ENCODE data around the gene OTUB2.

OTUB2 gene

DNA sequence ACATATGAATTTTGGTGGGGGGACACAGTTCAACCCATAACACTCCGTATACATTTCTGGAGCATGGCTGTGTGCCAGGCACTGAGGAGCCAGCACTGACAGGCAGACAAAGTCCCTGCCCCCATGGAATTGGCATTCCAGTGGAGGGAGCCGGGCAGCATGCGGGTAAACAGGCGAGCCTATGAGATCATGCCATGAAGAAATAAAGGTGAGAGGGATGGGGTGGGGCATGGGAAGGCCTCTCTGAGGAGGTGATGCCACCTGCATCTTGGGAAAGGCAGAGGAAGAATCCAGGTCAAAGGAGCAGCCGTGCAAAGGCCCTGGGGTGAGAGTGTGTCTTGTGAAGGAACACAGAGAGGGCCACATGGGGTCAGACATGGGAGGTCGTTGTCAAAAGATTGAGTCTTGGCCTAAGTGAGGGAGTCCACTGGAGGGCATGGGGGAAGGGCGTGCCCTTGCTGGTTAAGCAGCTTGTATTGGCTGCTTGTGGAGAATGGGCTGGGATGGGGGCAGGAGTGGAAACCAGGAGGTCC, 3.6 kb downstream of the OTUB2 start:
- Histone ChIP-seq H3K36me3 (ENCODE audit: control insufficient read depth in 1 of 2, insufficient read depth in 2 of 2, low read length in 2 of 2) (no peaks in the 10 kb centered on the region), H2AK5ac (ENCODE audit: low read length) (no peak overlapping the region), H3K79me2 (ENCODE audit: control insufficient read depth, insufficient read depth, low read length, poor library complexity) (no peaks in the 10 kb centered on the region), H2BK12ac (ENCODE audit: low read length) (no peak overlapping the region), H3K27me3 (ENCODE audit: insufficient read depth, low read length) (no peaks in the 10 kb centered on the region), H2BK120ac (ENCODE audit: insufficient read depth, low read length, poor library complexity) (no peak overlapping the region), H3K4me3 (ENCODE audit: low read depth, low read length) (no peak overlapping the region), H4K8ac (ENCODE audit: low read depth, low read length) (no peak overlapping the region), H3K18ac (ENCODE audit: low read length) (no peak overlapping the region), H3K23ac (ENCODE audit: low read length) (no peak overlapping the region), H2AFZ (ENCODE audit: insufficient read depth, low read length, poor library complexity) (no peak overlapping the region), H2BK5ac (ENCODE audit: low read depth, low read length, poor library complexity) (no peak overlapping the region), H4K91ac (ENCODE audit: low read depth, low read length) (no peak overlapping the region), H3K4me1 (ENCODE audit: control insufficient read depth in 1 of 2, insufficient read depth in 2 of 2, low read length in 2 of 2) (peaks cover 0 to 7% of the 10 kb centered on the region in 2 experiments), H3K9me3 (ENCODE audit: insufficient read depth, low read depth, low read length) (no peaks in the 10 kb centered on the region), H3K14ac (ENCODE audit: low read length) (no peak overlapping the region), H3K9ac (ENCODE audit: low read length) (no peak overlapping the region), H3K27ac (ENCODE audit: low read depth, low read length) (no peak overlapping the region), H3K4ac (ENCODE audit: low read depth, low read length) (no peak overlapping the region), H4K12ac (ENCODE audit: low read depth, low read length) (no peak overlapping the region), H3K79me1 (ENCODE audit: low read length) (peaks cover 1% of the 10 kb centered on the region), H3K4me2 (ENCODE audit: low read length) (no peak overlapping the region)
- no CpG with 5 or more reads among the region's 7 CpGs for WGBS (ENCODE audit: extremely low coverage, insufficient coverage, insufficient read length)
- DNase-seq, result peak; percentile 84 to 89

DNA sequence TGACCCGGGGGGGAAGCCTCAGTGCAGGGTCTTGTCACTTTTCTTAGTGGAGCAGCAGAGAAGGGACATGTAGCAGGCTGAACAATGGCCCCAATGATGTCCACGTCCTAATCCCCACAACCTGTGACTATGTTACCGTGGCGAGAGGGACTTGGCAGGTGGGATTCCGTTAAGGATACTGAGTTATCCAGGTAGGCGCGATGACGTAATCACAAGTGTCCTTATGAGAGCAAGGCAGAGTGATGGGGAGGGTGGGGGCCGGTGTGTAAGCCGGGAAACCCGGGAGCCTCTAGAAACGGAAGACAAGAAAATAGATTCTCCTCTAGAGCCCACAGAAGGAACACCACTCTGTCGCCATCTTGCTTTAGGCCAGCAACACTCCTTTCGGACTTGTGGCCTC, 4.4 kb downstream of the OTUB2 start:
- Histone ChIP-seq H2BK12ac (ENCODE audit: low read length) (no peak overlapping the region), H3K79me2 (ENCODE audit: control insufficient read depth, insufficient read depth, low read length, poor library complexity) (no peaks in the 10 kb centered on the region), H3K4ac (ENCODE audit: low read depth, low read length) (no peak overlapping the region), H2BK120ac (ENCODE audit: insufficient read depth, low read length, poor library complexity) (no peak overlapping the region), H3K9me3 (ENCODE audit: insufficient read depth, low read depth, low read length) (no peaks in the 10 kb centered on the region), H2BK5ac (ENCODE audit: low read depth, low read length, poor library complexity) (no peak overlapping the region), H4K91ac (ENCODE audit: low read depth, low read length) (no peak overlapping the region), H3K18ac (ENCODE audit: low read length) (no peak overlapping the region), H4K8ac (ENCODE audit: low read depth, low read length) (no peak overlapping the region), H2AFZ (ENCODE audit: insufficient read depth, low read length, poor library complexity) (no peak overlapping the region), H3K4me2 (ENCODE audit: low read length) (no peak overlapping the region), H3K9ac (ENCODE audit: low read length) (no peak overlapping the region), H2AK5ac (ENCODE audit: low read length) (no peak overlapping the region), H3K23ac (ENCODE audit: low read length) (no peak overlapping the region), H3K36me3 (ENCODE audit: control insufficient read depth in 1 of 2, insufficient read depth in 2 of 2, low read length in 2 of 2) (no peaks in the 10 kb centered on the region), H3K79me1 (ENCODE audit: low read length) (peaks cover 1% of the 10 kb centered on the region), H3K27me3 (ENCODE audit: insufficient read depth, low read length) (no peaks in the 10 kb centered on the region), H3K4me3 (ENCODE audit: low read depth, low read length) (no peak overlapping the region), H3K27ac (ENCODE audit: low read depth, low read length) (no peak overlapping the region), H3K4me1 (ENCODE audit: control insufficient read depth in 1 of 2, insufficient read depth in 2 of 2, low read length in 2 of 2) (peaks cover 0 to 7% of the 10 kb centered on the region in 2 experiments), H4K12ac (ENCODE audit: low read depth, low read length) (no peak overlapping the region), H3K14ac (ENCODE audit: low read length) (no peak overlapping the region)
- peak in 1 of 2 donors; percentile 47 for DNase-seq
- WGBS (ENCODE audit: extremely low coverage, insufficient coverage, insufficient read length), result no CpG with 5 or more reads among the region's 14 CpGs

DNA sequence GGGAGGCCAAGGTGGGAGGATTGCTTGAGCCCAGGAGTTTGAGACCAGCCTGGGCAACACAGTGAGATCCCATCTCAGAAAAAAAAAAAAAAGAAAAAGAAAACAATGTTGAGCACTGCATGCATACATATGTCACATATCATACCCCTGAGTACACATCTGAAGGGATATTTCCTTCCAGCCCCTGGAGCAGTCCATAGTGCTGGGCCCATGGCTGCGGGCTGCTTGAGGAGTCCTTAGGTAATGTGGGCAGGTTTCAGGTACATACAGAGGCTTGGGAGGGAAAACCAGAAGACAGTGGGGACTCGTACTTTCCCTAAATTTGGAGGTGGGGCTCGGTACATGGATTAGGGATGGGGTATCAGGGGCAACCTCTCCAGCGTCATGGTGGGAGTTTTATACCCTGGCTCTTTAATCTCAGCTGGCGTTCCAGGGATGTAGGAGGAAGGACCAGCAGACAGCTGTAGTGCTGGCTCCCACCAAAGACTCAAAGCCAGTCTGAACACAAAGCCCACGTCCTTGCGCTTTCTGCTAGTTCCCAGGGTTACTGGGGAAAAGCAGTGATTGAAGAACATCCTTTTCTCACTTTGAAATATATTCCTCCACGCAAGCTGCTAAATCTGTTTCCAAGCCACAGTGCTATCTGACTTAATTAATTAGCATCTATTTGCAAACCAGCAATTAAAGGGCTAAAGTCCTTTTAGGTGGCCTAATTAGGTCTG, 5.2 kb downstream of the OTUB2 start:
- Histone ChIP-seq H4K12ac (ENCODE audit: low read depth, low read length) (no peak overlapping the region), H3K36me3 (ENCODE audit: control insufficient read depth in 1 of 2, insufficient read depth in 2 of 2, low read length in 2 of 2) (no peaks in the 10 kb centered on the region), H3K18ac (ENCODE audit: low read length) (no peak overlapping the region), H3K4me1 (ENCODE audit: control insufficient read depth in 1 of 2, insufficient read depth in 2 of 2, low read length in 2 of 2) (peaks cover 0 to 7% of the 10 kb centered on the region in 2 experiments), H3K9me3 (ENCODE audit: insufficient read depth, low read depth, low read length) (no peaks in the 10 kb centered on the region), H2BK12ac (ENCODE audit: low read length) (no peak overlapping the region), H3K23ac (ENCODE audit: low read length) (no peak overlapping the region), H2BK120ac (ENCODE audit: insufficient read depth, low read length, poor library complexity) (no peak overlapping the region), H3K27ac (ENCODE audit: low read depth, low read length) (no peak overlapping the region), H2AK5ac (ENCODE audit: low read length) (no peak overlapping the region), H3K4me3 (ENCODE audit: low read depth, low read length) (no peak overlapping the region), H3K79me1 (ENCODE audit: low read length) (peaks cover under 1% of the 10 kb centered on the region), H2BK5ac (ENCODE audit: low read depth, low read length, poor library complexity) (no peak overlapping the region), H3K14ac (ENCODE audit: low read length) (no peak overlapping the region), H3K4ac (ENCODE audit: low read depth, low read length) (no peak overlapping the region), H3K9ac (ENCODE audit: low read length) (no peak overlapping the region), H4K91ac (ENCODE audit: low read depth, low read length) (no peak overlapping the region), H3K79me2 (ENCODE audit: control insufficient read depth, insufficient read depth, low read length, poor library complexity) (no peaks in the 10 kb centered on the region), H3K27me3 (ENCODE audit: insufficient read depth, low read length) (no peaks in the 10 kb centered on the region), H3K4me2 (ENCODE audit: low read length) (no peak overlapping the region), H4K8ac (ENCODE audit: low read depth, low read length) (no peak overlapping the region), H2AFZ (ENCODE audit: insufficient read depth, low read length, poor library complexity) (no peak overlapping the region)
- peak; percentile 80 to 87 for DNase-seq
- no CpG with 5 or more reads among the region's 8 CpGs for WGBS (ENCODE audit: extremely low coverage, insufficient coverage, insufficient read length)

DNA sequence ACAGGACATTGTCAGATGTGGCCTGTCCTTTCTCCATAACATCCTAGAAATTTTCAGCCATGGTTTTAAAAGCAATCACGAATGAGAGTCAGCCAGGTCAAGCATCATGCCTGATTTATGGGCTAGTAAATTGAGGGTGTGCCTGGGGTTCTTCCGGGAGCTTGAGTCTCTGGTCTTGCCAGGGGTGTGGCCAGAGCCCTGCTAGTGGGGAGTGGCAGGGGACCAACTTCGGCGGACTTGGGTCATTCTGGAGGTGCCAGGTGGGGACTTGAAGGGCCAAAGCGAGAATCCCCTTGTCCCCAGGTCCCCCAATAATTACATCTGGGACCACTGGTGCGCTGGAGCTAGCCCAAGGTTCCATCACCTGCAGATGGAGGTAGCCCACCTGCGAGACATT, 5.7 kb downstream of the OTUB2 start:
- Histone ChIP-seq H4K91ac (ENCODE audit: low read depth, low read length) (no peak overlapping the region), H2BK12ac (ENCODE audit: low read length) (no peak overlapping the region), H3K79me1 (ENCODE audit: low read length) (no peaks in the 10 kb centered on the region), H2BK5ac (ENCODE audit: low read depth, low read length, poor library complexity) (no peak overlapping the region), H2AK5ac (ENCODE audit: low read length) (no peak overlapping the region), H3K27me3 (ENCODE audit: insufficient read depth, low read length) (no peaks in the 10 kb centered on the region), H3K79me2 (ENCODE audit: control insufficient read depth, insufficient read depth, low read length, poor library complexity) (no peaks in the 10 kb centered on the region), H3K14ac (ENCODE audit: low read length) (no peak overlapping the region), H3K23ac (ENCODE audit: low read length) (no peak overlapping the region), H3K4ac (ENCODE audit: low read depth, low read length) (no peak overlapping the region), H3K27ac (ENCODE audit: low read depth, low read length) (no peak overlapping the region), H3K36me3 (ENCODE audit: control insufficient read depth in 1 of 2, insufficient read depth in 2 of 2, low read length in 2 of 2) (no peaks in the 10 kb centered on the region), H3K9ac (ENCODE audit: low read length) (no peak overlapping the region), H3K4me3 (ENCODE audit: low read depth, low read length) (no peak overlapping the region), H3K18ac (ENCODE audit: low read length) (no peak overlapping the region), H4K12ac (ENCODE audit: low read depth, low read length) (no peak overlapping the region), H3K9me3 (ENCODE audit: insufficient read depth, low read depth, low read length) (no peaks in the 10 kb centered on the region), H3K4me1 (ENCODE audit: control insufficient read depth in 1 of 2, insufficient read depth in 2 of 2, low read length in 2 of 2) (peaks cover 0 to 7% of the 10 kb centered on the region in 2 experiments), H3K4me2 (ENCODE audit: low read length) (no peak overlapping the region), H2BK120ac (ENCODE audit: insufficient read depth, low read length, poor library complexity) (no peak overlapping the region), H4K8ac (ENCODE audit: low read depth, low read length) (no peak overlapping the region), H2AFZ (ENCODE audit: insufficient read depth, low read length, poor library complexity) (no peak overlapping the region)
- DNase-seq, result no peak
- no CpG with 5 or more reads among the region's 7 CpGs for WGBS (ENCODE audit: extremely low coverage, insufficient coverage, insufficient read length)

Measured in trophoblast cell (in vitro differentiated cells and primary cell).